WI38 (cell line): ENCODE data around the gene ZNF101.

Experiments used
- H3K4me3 ChIP-seq: 2 replicates; pipeline ENCODE4 v1.5.1; 2011; ENCODE audit warnings: low read depth, mild to moderate bottlenecking, control low read depth, low read length
- CTCF ChIP-seq: IDR thresholded peaks from 2 replicates; pipeline ENCODE4 v1.5.1; 2012; ENCODE audit warnings: low read depth, mild to moderate bottlenecking, control low read depth, low read length

Gene ZNF101

GRCh38 chr19:19643158-19644053 is 25.2 kb upstream of the ZNF101 start, which contains the start of gene GMIP:
Gene GMIP (minus strand): TSS chr19:19643657. CDS start chr19:19643529, 128 bp downstream.
- H3K4me3 ChIP-seq, result peak within 1 kb of the TSS; percentile 93
- TF ChIP-seq CTCF, result peak; percentile 80; the same call in 1 of the 2 replicates

GRCh38 chr19:19644054-19644388 is 24.6 kb upstream of the ZNF101 start:
- H3K4me3 ChIP-seq, result peak overlapping the region; percentile 93
- no peak; the same call in 1 of the 2 replicates for TF ChIP-seq CTCF

- TF ChIP-seq CTCF, result no peak
- no peak overlapping the region for H3K4me3 ChIP-seq
Observed at GRCh38 chr19:19645233-19645870, 23.3 kb upstream of the ZNF101 start.

GRCh38 chr19:19647037-19647835 is 21.4 kb upstream of the ZNF101 start:
- H3K4me3 ChIP-seq, result no peak overlapping the region
- no peak for TF ChIP-seq CTCF

GRCh38 chr19:19649155-19649554 is 19.5 kb upstream of the ZNF101 start:
- no peak for TF ChIP-seq CTCF
- H3K4me3 ChIP-seq, result no peak overlapping the region

GRCh38 chr19:19649580-19649995 is 19.1 kb upstream of the ZNF101 start:
- H3K4me3 ChIP-seq, result no peak overlapping the region
- TF ChIP-seq CTCF, result no peak
